A673 (cell line): ENCODE results near the gene LNPEP.

ENCODE experiments used
- EZH2 ChIP-seq: fragments of 200-600 bp; sonication (generic); IDR thresholded peaks from 2 replicates; pipeline ENCODE4 v1.6.1; 2017; ENCODE audit warnings: borderline replicate concordance, low read depth, mild to moderate bottlenecking, mixed read lengths, antibody characterized with exemption, low read length; ENCODE audit not compliant: poor library complexity, severe bottlenecking
- TF ChIP-seq, protein P1 (sequence below): fragments of 300-800, 200-600 bp; sonication (generic); conservative IDR thresholded peaks from 2 replicates; pipeline ENCODE4 v1.5.1; 2017; ENCODE audit warnings: low read depth, mild to moderate bottlenecking, antibody characterized with exemption, low read length, moderate library complexity, mixed read lengths

DNA sequence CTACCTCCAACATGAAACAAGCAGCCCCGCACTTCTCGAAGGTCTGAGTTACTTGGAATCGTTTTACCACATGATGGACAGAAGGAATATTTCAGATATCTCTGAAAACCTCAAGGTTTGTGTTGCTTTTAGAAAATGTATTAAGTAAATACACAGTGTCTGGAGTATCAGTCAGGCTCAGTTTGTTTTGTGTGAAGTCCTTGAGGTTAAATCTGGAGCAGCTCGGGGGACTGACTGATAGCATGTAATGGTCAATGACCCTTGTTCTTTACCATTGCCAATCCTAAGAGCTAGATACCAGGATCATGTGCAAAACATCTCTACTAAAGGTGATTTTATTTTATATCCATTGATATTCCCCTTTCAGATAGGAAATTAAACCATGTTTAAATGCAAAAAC, 26.9 kb upstream of the LNPEP start:
- TF ChIP-seq, protein P1, sequence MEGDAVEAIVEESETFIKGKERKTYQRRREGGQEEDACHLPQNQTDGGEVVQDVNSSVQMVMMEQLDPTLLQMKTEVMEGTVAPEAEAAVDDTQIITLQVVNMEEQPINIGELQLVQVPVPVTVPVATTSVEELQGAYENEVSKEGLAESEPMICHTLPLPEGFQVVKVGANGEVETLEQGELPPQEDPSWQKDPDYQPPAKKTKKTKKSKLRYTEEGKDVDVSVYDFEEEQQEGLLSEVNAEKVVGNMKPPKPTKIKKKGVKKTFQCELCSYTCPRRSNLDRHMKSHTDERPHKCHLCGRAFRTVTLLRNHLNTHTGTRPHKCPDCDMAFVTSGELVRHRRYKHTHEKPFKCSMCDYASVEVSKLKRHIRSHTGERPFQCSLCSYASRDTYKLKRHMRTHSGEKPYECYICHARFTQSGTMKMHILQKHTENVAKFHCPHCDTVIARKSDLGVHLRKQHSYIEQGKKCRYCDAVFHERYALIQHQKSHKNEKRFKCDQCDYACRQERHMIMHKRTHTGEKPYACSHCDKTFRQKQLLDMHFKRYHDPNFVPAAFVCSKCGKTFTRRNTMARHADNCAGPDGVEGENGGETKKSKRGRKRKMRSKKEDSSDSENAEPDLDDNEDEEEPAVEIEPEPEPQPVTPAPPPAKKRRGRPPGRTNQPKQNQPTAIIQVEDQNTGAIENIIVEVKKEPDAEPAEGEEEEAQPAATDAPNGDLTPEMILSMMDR = no peak
- TF ChIP-seq EZH2 = no peak
